Stimulated activated CD4-positive, alpha-beta T cell treated with anti-CD3 and anti-CD28 coated beads, Interleukin-12 subunit alpha, Interleukin-12 subunit beta, amount 100 ng/mL, for 4 hours (primary cell): ENCODE data around the gene COL17A1.

Experiments used
- DNase-seq: peaks from one replicate; pipeline ENCODE4 v3.0.0-alpha.2; 2020

The COL17A1 gene

GRCh38 chr10:104029521-104029860, 56.2 kb downstream of the COL17A1 start:
- no peak for DNase-seq

- DNase-seq, result no peak
Measured at GRCh38 chr10:104028823-104029520, 56.7 kb downstream of the COL17A1 start.

GRCh38 chr10:104028146-104028545, 57.5 kb downstream of the COL17A1 start:
- DNase-seq, result no peak

- DNase-seq, result no peak
Measured at GRCh38 chr10:104026762-104027161, 58.9 kb downstream of the COL17A1 start.

GRCh38 chr10:104025524-104025923, 60.2 kb downstream of the COL17A1 start:
- DNase-seq, result no peak

- no peak for DNase-seq
Measured at GRCh38 chr10:104022026-104022425, 63.7 kb downstream of the COL17A1 start.

GRCh38 chr10:104021246-104021645, 64.4 kb downstream of the COL17A1 start:
- DNase-seq, result no peak

- DNase-seq, result no peak
Measured at GRCh38 chr10:104020020-104020419, 65.7 kb downstream of the COL17A1 start.

GRCh38 chr10:104018471-104018870, 67.2 kb downstream of the COL17A1 start:
- DNase-seq, result no peak

- DNase-seq, result no peak
Measured at GRCh38 chr10:104016661-104017060, 69.0 kb downstream of the COL17A1 start.

GRCh38 chr10:104014176-104014575, 71.5 kb downstream of the COL17A1 start:
- no peak for DNase-seq

GRCh38 chr10:104013489-104013888, 72.2 kb downstream of the COL17A1 start:
- no peak for DNase-seq

- DNase-seq, result no peak
Measured at GRCh38 chr10:104011904-104012303, 73.8 kb downstream of the COL17A1 start.

GRCh38 chr10:104005172-104005863, 80.4 kb downstream of the COL17A1 start:
- no peak for DNase-seq

GRCh38 chr10:104002911-104003310, 82.8 kb downstream of the COL17A1 start:
- DNase-seq, result no peak

GRCh38 chr10:103998805-103999204, 86.9 kb downstream of the COL17A1 start:
- DNase-seq, result no peak

GRCh38 chr10:103995134-103995533, 90.5 kb downstream of the COL17A1 start:
- DNase-seq, result no peak

GRCh38 chr10:103991393-103992128, 94.1 kb downstream of the COL17A1 start:
- DNase-seq, result no peak

GRCh38 chr10:103990531-103990930, 95.1 kb downstream of the COL17A1 start:
- DNase-seq, result no peak

- DNase-seq, result no peak
Measured at GRCh38 chr10:103990121-103990520, 95.6 kb downstream of the COL17A1 start.

GRCh38 chr10:103986360-103986759, 99.3 kb downstream of the COL17A1 start:
- DNase-seq, result no peak

- no peak for DNase-seq
Measured at GRCh38 chr10:103985726-103986125, 100.0 kb downstream of the COL17A1 start.

GRCh38 chr10:103983367-103983911, 102.2 kb downstream of the COL17A1 start:
- DNase-seq, result no peak

GRCh38 chr10:103982639-103983038, 103.0 kb downstream of the COL17A1 start:
- DNase-seq, result no peak
